ENCODE results near the gene C5AR2.

GRCh38 chr19:47306303-47306702 lies 25.7 kb upstream of the C5AR2 start:
- TF ChIP-seq CTCF (IDR thresholded peaks at IDR 0.05; ENCODE audit: low read depth, low read length) = no peak
- no peak for TF ChIP-seq EZH2phosphoT487 (IDR thresholded peaks at IDR 0.05; ENCODE audit: low read depth)
